ENCODE measurements around the gene ARHGAP31. TPM values are rescaled to one million over a fixed set of nuclear protein-coding genes. Genes with fewer than 3 reads are reported as not detected.
"Not testable (repeated sequence)": the region's sequence is repeated elsewhere in the genome, so short reads cannot be mapped to it uniquely, and the experiment has no call there.

The ARHGAP31 gene
- total RNA-seq, 1 experiment from 2014 or later: 12.0 TPM

GRCh38 chr3:119258915-119259314 lies 35.3 kb upstream of the ARHGAP31 start:
- no peak overlapping the region for H3K27ac ChIP-seq (ENCODE audit: low read depth, low read length, poor library complexity, severe bottlenecking)
- no peak for DNase-seq (ENCODE audit: low spot score)
- no peak overlapping the region for H3K4me3 ChIP-seq (ENCODE audit: low read depth, low read length, poor library complexity, severe bottlenecking)
- intact Hi-C loops (cut with micrococcal nuclease; ENCODE audit: unreplicated experiment): no loop called here
- H3K4me1 ChIP-seq (ENCODE audit: insufficient read depth, low read length, poor library complexity, severe bottlenecking): no peaks in the 10 kb centered on the region
- H3K9me3 ChIP-seq (ENCODE audit: low read depth, low read length, poor library complexity, severe bottlenecking): no peaks in the 10 kb centered on the region
- ChIA-PET POLR2A (ENCODE audit: low non-redundant PET) (no interaction called here), CTCF (no interaction called here)
- no peaks in the 10 kb centered on the region for H3K27me3 ChIP-seq (replicated peaks; ENCODE audit: insufficient read depth, low read depth, low read length, poor library complexity)
- no peaks in the 10 kb centered on the region for H3K36me3 ChIP-seq (ENCODE audit: insufficient read depth, low read length, poor library complexity, severe bottlenecking)
- TF ChIP-seq EZH2 (IDR thresholded peaks at IDR 0.05; ENCODE audit: borderline replicate concordance, low read depth, low read length, poor library complexity, severe bottlenecking): no peak
- TF ChIP-seq CTCF (conservative IDR thresholded peaks at IDR 0.05; ENCODE audit: low read depth, low read length): no peak
- BruUV-seq (replicated peaks): no TSS peak

GRCh38 chr3:119259821-119260220 lies 34.4 kb upstream of the ARHGAP31 start:
- Histone ChIP-seq H3K36me3 (ENCODE audit: insufficient read depth, low read length, poor library complexity, severe bottlenecking) (no peaks in the 10 kb centered on the region), H3K4me3 (ENCODE audit: low read depth, low read length, poor library complexity, severe bottlenecking) (no peak overlapping the region), H3K27ac (ENCODE audit: low read depth, low read length, poor library complexity, severe bottlenecking) (no peak overlapping the region), H3K27me3 (replicated peaks; ENCODE audit: insufficient read depth, low read depth, low read length, poor library complexity) (no peaks in the 10 kb centered on the region), H3K4me1 (ENCODE audit: insufficient read depth, low read length, poor library complexity, severe bottlenecking) (no peaks in the 10 kb centered on the region), H3K9me3 (ENCODE audit: low read depth, low read length, poor library complexity, severe bottlenecking) (no peaks in the 10 kb centered on the region)
- CTCF ChIA-PET: no interaction called here
- no TSS peak for BruUV-seq (replicated peaks)
- POLR2A ChIA-PET (ENCODE audit: low non-redundant PET): no interaction called here
- DNase-seq (ENCODE audit: low spot score): no peak
- intact Hi-C loops (cut with micrococcal nuclease; ENCODE audit: unreplicated experiment): no loop called here
- TF ChIP-seq CTCF (conservative IDR thresholded peaks at IDR 0.05; ENCODE audit: low read depth, low read length) (no peak), EZH2 (IDR thresholded peaks at IDR 0.05; ENCODE audit: borderline replicate concordance, low read depth, low read length, poor library complexity, severe bottlenecking) (no peak)

- no peak overlapping the region for H3K4me3 ChIP-seq (ENCODE audit: low read depth, low read length, poor library complexity, severe bottlenecking)
- no peak for TF ChIP-seq CTCF (conservative IDR thresholded peaks at IDR 0.05; ENCODE audit: low read depth, low read length)
- TF ChIP-seq EZH2 (IDR thresholded peaks at IDR 0.05; ENCODE audit: borderline replicate concordance, low read depth, low read length, poor library complexity, severe bottlenecking): no peak
- intact Hi-C loops (cut with micrococcal nuclease; ENCODE audit: unreplicated experiment): no loop called here
- no peaks in the 10 kb centered on the region for H3K36me3 ChIP-seq (ENCODE audit: insufficient read depth, low read length, poor library complexity, severe bottlenecking)
- H3K9me3 ChIP-seq (ENCODE audit: low read depth, low read length, poor library complexity, severe bottlenecking): no peaks in the 10 kb centered on the region
- H3K27ac ChIP-seq (ENCODE audit: low read depth, low read length, poor library complexity, severe bottlenecking): no peak overlapping the region
- ChIA-PET POLR2A (ENCODE audit: low non-redundant PET) (no interaction called here), CTCF (no interaction called here)
- BruUV-seq (replicated peaks): no TSS peak
- no peak for DNase-seq (ENCODE audit: low spot score)
- H3K4me1 ChIP-seq (ENCODE audit: insufficient read depth, low read length, poor library complexity, severe bottlenecking): no peaks in the 10 kb centered on the region
- H3K27me3 ChIP-seq (replicated peaks; ENCODE audit: insufficient read depth, low read depth, low read length, poor library complexity): no peaks in the 10 kb centered on the region
Measured at GRCh38 chr3:119261055-119261454, 33.1 kb upstream of the ARHGAP31 start.

- POLR2A ChIA-PET (ENCODE audit: low non-redundant PET): not testable (repeated sequence)
Measured at GRCh38 chr3:119270212-119270611, 24.0 kb upstream of the ARHGAP31 start.

More at GRCh38 chr3:119270212-119270611, 24.0 kb upstream of the ARHGAP31 start:
- DNase-seq (ENCODE audit: low spot score); H3K36me3 ChIP-seq (ENCODE audit: insufficient read depth, low read length, poor library complexity, severe bottlenecking); intact Hi-C loops (cut with micrococcal nuclease; ENCODE audit: unreplicated experiment); CTCF ChIA-PET; H3K27ac ChIP-seq (ENCODE audit: low read depth, low read length, poor library complexity, severe bottlenecking); BruUV-seq (replicated peaks); H3K9me3 ChIP-seq (ENCODE audit: low read depth, low read length, poor library complexity, severe bottlenecking); H3K27me3 ChIP-seq (replicated peaks; ENCODE audit: insufficient read depth, low read depth, low read length, poor library complexity); H3K4me3 ChIP-seq (ENCODE audit: low read depth, low read length, poor library complexity, severe bottlenecking); H3K4me1 ChIP-seq (ENCODE audit: insufficient read depth, low read length, poor library complexity, severe bottlenecking): not testable (repeated sequence)
